Right lung (tissue), 5 donors: Measurements from ENCODE around the gene ANKRD33. TPM values are rescaled to one million over a fixed set of nuclear protein-coding genes. Genes with fewer than 3 reads are reported as not detected.

Experiments
- polyA plus RNA-seq, 5 donors: library from polyadenylated mRNA; unstranded; fragments of 120-200 nt; gene quantifications; one replicate each; pipeline versions ENCODE4 v1.2.1 to v1.2.3, GENCODE V29; 2013; ENCODE audit warnings: inconsistent platforms in 1 of 5, low replicate concordance in 1 of 5; ENCODE audit not compliant: insufficient read length in 5 of 5, insufficient read depth in 1 of 5

ANKRD33 gene
- polyA plus RNA-seq, 5 donors, result 0.05 TPM; not detected in 4

Other genes starting within 250 kb of the ANKRD33 start
- gene FIGNL2, start 39.4 kb upstream of the ANKRD33 start, polyA plus RNA-seq, result 1 to 10 TPM; 1.2 to 2.6 (median 1.8) TPM
- gene ACVRL1, start 19.4 kb downstream of the ANKRD33 start, polyA plus RNA-seq, result 100 to 1,000 TPM in 1 of 5 donors, 10 to 100 TPM in 4; 74.1 to 106 (median 78.8) TPM
- gene ACVR1B, start 63.6 kb downstream of the ANKRD33 start, polyA plus RNA-seq, result 10 to 100 TPM; 14.1 to 16.3 (median 15.1) TPM
- 10 to 100 TPM; 30.2 to 41.9 (median 36.1) TPM for gene TAMALIN, start 118.8 kb downstream of the ANKRD33 start, polyA plus RNA-seq
- gene NR4A1, start 163.3 kb downstream of the ANKRD33 start, polyA plus RNA-seq, result 100 to 1,000 TPM in 2 of 5 donors, 10 to 100 TPM in 3; 16.6 to 160 (median 69.9) TPM
- 10 to 100 TPM; 20.1 to 28.3 (median 21.9) TPM for gene ATG101, start 181.9 kb downstream of the ANKRD33 start, polyA plus RNA-seq
- 1 to 10 TPM; 2.2 to 8.0 (median 3.4) TPM for gene SMIM41, start 191.6 kb downstream of the ANKRD33 start, polyA plus RNA-seq